OCI-LY7 (cell line): ENCODE data around the gene NDRG2. TPM values are rescaled to one million over a fixed set of nuclear protein-coding genes. Genes with fewer than 3 reads are reported as not detected.

Source experiments
- BruUV-seq: library from RNA; stranded (reverse); fragments of 400-500 nt; replicated peaks from 2 replicates; lab custom pipeline; 2021; lab: Mats Ljungman, UMichigan
- CTCF ChIA-PET: fragments of 300-600 bp; sonication (Branson Sonifier 250); formaldehyde crosslinking; loops from one replicate; lab custom pipeline; 2022; ENCODE audit warnings: antibody characterized with exemption; ENCODE audit not compliant: unreplicated experiment; lab: Charles Lee
- POLR2A ChIA-PET: fragments of 300-600 bp; sonication (Branson Sonifier 250); formaldehyde crosslinking; loops from one replicate; lab custom pipeline; 2022; ENCODE audit warnings: antibody characterized with exemption; lab: Charles Lee
- DNase-seq: peaks from one replicate; pipeline ENCODE4 v3.0.0-alpha.2; 2015; ENCODE audit warnings: low spot score
- H2AFZ ChIP-seq: fragments of 200-600 bp; sonication (generic), shearing (Covaris generic); 2 replicates; pipeline ENCODE4 v1.6.1; 2014; ENCODE audit warnings: mild to moderate bottlenecking, antibody characterized with exemption, low read length, moderate library complexity
- H3K27ac ChIP-seq: fragments of 200-600 bp; sonication (generic); 2 replicates; pipeline ENCODE4 v1.5.1; 2014; ENCODE audit warnings: mixed run types, low read depth, mild to moderate bottlenecking, moderate library complexity, low read length, inconsistent platforms; ENCODE audit not compliant: poor library complexity, severe bottlenecking
- H3K36me3 ChIP-seq: fragments of 200-600 bp; sonication (generic); 2 replicates; pipeline ENCODE4 v1.6.1; 2014; ENCODE audit warnings: mild to moderate bottlenecking, antibody characterized with exemption, low read length, moderate library complexity, mixed read lengths; ENCODE audit not compliant: insufficient read depth
- H3K4me1 ChIP-seq: fragments of 200-600 bp; sonication (generic); 2 replicates; pipeline ENCODE4 v1.5.1; 2014; ENCODE audit warnings: mild to moderate bottlenecking, low read length; ENCODE audit not compliant: insufficient read depth, poor library complexity, severe bottlenecking
- H3K4me2 ChIP-seq: fragments of 200-600 bp; sonication (generic); 2 replicates; pipeline ENCODE4 v1.6.1; 2014; ENCODE audit warnings: mild to moderate bottlenecking, low read length
- H3K4me3 ChIP-seq: fragments of 200-600 bp; sonication (generic); 2 replicates; pipeline ENCODE4 v1.5.1; 2014; ENCODE audit warnings: mild to moderate bottlenecking, low read depth, low read length; ENCODE audit not compliant: poor library complexity, severe bottlenecking
- H3K79me2 ChIP-seq: fragments of 200-600 bp; sonication (generic); 2 replicates; pipeline ENCODE4 v1.6.1; 2016; ENCODE audit warnings: low read depth, mild to moderate bottlenecking, low read length, moderate library complexity, mixed read lengths; ENCODE audit not compliant: insufficient read depth
- H3K9me2 ChIP-seq: fragments of 200-600 bp; sonication (generic); 2 replicates; pipeline ENCODE4 v1.6.1; 2016; ENCODE audit warnings: mild to moderate bottlenecking, low read length, mixed read lengths; ENCODE audit not compliant: insufficient read depth
- H3K9me3 ChIP-seq: fragments of 200-600 bp; sonication (generic); 2 replicates; pipeline ENCODE4 v1.6.1; 2014; ENCODE audit warnings: mild to moderate bottlenecking, mixed run types, low read length, mixed read lengths
- H4K20me1 ChIP-seq: fragments of 200-600 bp; sonication (generic); 2 replicates; pipeline ENCODE4 v1.6.1; 2014; ENCODE audit warnings: mild to moderate bottlenecking, antibody characterized with exemption, low read length, moderate library complexity, mixed read lengths; ENCODE audit not compliant: insufficient read depth
- CTCF ChIP-seq: fragments of 200-600 bp; sonication (generic); conservative IDR thresholded peaks from 2 replicates; pipeline ENCODE4 v1.5.1; 2014; ENCODE audit warnings: mild to moderate bottlenecking, antibody characterized with exemption, low read length, moderate library complexity, mixed read lengths
- EZH2phosphoT487 ChIP-seq: fragments of 200-600 bp; sonication (generic); IDR thresholded peaks from 2 replicates; pipeline ENCODE4 v1.6.1; 2018; ENCODE audit warnings: low read depth, borderline replicate concordance, mild to moderate bottlenecking, mixed run types, antibody characterized with exemption, low read length, moderate library complexity, mixed read lengths
- intact Hi-C: fragments of 100-400 bp; cut with micrococcal nuclease; formaldehyde crosslinking; loops from one replicate; pipeline ENCODE4 v1.10.0; 2022; ENCODE audit not compliant: unreplicated experiment
- total RNA-seq, 2 experiments: library from RNA; depleted of rRNA in 1 of 2; stranded (reverse); fragments of >200 nt in 1 of 2; shearing (Covaris generic) in 1 of 2; gene quantifications; 2 replicates each; pipeline ENCODE4 v1.2.3, GENCODE V29; 2014 to 2022

The NDRG2 gene
- total RNA-seq, 2 experiments from 2014 or later = not detected

GRCh38 chr14:21048638-21049037 is 23.8 kb upstream of the NDRG2 start:
- H3K4me3 ChIP-seq = no peak overlapping the region
- H3K4me1 ChIP-seq = no peaks in the 10 kb centered on the region
- no peaks in the 10 kb centered on the region for H3K79me2 ChIP-seq
- intact Hi-C loops = no loop called here
- DNase-seq = no peak
- no peak overlapping the region for H2AFZ ChIP-seq
- H3K36me3 ChIP-seq = no peaks in the 10 kb centered on the region
- no TSS peak for BruUV-seq
- no peak overlapping the region for H3K27ac ChIP-seq
- no peak overlapping the region for H3K4me2 ChIP-seq
- ChIA-PET CTCF (interaction anchor here (0.8 to 0.9 kb wide), 2 partner anchors 22 to 33 kb away, joined by 5 to 13 read pairs; no protein-coding TSS in a partner anchor), POLR2A (interaction anchor here (1.1 kb wide), 1 partner anchor 39 kb away, joined by 3 read pairs; no protein-coding TSS in a partner anchor)
- no peaks in the 10 kb centered on the region for H4K20me1 ChIP-seq
- no peak for TF ChIP-seq EZH2phosphoT487
- no peak for TF ChIP-seq CTCF
- no peaks in the 10 kb centered on the region for H3K9me3 ChIP-seq
- H3K9me2 ChIP-seq = no peaks in the 10 kb centered on the region

DNA sequence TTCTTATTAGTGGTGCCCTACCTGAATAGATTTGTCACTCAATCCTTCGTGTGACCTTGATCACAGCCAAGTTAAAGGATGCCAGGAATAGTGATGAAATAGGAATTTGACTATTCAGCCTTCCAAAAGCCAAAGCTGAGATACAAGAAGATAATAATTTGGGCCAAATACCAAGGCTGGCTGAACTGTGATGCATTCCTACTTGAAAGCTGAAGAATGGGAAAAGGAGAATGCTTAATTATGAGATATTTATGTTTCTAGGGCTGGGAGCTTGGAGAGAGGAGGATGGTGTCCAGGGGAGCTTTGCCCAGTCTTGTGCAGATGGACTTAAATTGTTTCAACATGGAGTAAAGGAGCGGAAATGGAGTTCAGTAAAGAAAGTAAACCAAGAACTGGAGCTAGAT is 22.5 kb upstream of the NDRG2 start:
- Histone ChIP-seq H3K4me3 (no peak overlapping the region), H3K4me1 (no peaks in the 10 kb centered on the region), H3K79me2 (no peaks in the 10 kb centered on the region), H4K20me1 (no peaks in the 10 kb centered on the region), H2AFZ (no peak overlapping the region), H3K9me3 (no peaks in the 10 kb centered on the region), H3K9me2 (no peaks in the 10 kb centered on the region), H3K36me3 (no peaks in the 10 kb centered on the region), H3K27ac (no peak overlapping the region), H3K4me2 (no peak overlapping the region)
- TF ChIP-seq EZH2phosphoT487 (no peak), CTCF (no peak)
- BruUV-seq = no TSS peak
- no peak for DNase-seq
- intact Hi-C loops = no loop called here
- POLR2A ChIA-PET = interaction anchor here (0.6 to 1.8 kb wide), 2 partner anchors 12 to 42 kb away, joined by 3 to 5 read pairs; no protein-coding TSS in a partner anchor
- CTCF ChIA-PET = interaction anchor here (0.9 kb wide), 1 partner anchor 24 kb away, joined by 5 read pairs; no protein-coding TSS in a partner anchor

DNA sequence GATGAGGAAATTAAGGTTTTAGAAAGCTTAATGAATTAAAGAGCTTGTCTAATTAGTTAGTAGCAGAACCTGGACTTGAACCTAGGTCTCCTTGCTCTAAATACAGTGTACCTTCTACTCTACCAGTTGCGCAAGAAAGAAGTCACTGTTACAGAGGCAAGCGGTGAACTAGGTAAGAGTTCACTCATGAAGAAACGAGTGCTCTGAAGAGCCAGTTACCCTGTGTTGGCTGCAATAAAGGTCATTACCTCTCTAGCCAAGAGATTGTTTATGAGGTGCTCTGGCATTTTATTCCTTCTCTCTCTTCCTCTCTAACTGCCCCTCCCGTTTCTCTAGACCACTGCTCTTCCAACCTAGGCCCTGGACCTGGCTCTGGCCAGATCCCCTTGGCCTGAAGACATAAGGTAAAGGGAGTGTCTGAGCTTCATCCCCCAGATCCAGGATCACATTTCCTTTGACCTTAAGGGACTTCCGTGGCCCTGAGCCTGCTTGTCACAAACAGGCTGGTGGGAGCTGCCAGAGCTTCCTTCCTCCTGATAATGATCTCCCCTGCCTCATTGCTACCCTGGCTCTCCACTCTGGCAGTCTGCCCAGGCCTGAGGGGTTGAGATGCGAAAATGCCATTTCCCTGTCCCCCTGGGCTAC is 19.2 kb upstream of the NDRG2 start:
- Histone ChIP-seq H3K27ac (no peak overlapping the region), H3K4me2 (no peak overlapping the region), H2AFZ (no peak overlapping the region), H3K9me3 (no peaks in the 10 kb centered on the region), H3K9me2 (no peaks in the 10 kb centered on the region), H3K36me3 (no peaks in the 10 kb centered on the region), H3K4me3 (no peak overlapping the region), H3K4me1 (no peaks in the 10 kb centered on the region), H3K79me2 (no peaks in the 10 kb centered on the region), H4K20me1 (no peaks in the 10 kb centered on the region)
- ChIA-PET POLR2A (interaction anchor here (0.5 to 0.8 kb wide), 3 partner anchors 66 to 177 kb away, joined by 4 to 7 read pairs (median 6); no protein-coding TSS in a partner anchor), CTCF (no interaction called here)
- no peak for TF ChIP-seq CTCF
- no peak for TF ChIP-seq EZH2phosphoT487
- intact Hi-C loops = no loop called here
- DNase-seq = no peak
- BruUV-seq = no TSS peak
